IPS-20b (cell line): Measurements from ENCODE around the gene NMUR1.

Source experiments
- H3K27ac ChIP-seq: one replicate; pipeline ENCODE4 v1.5.1; 2013; ENCODE audit warnings: low read length
- H3K27me3 ChIP-seq: 2 replicates; pipeline ENCODE4 v1.6.1; 2013; ENCODE audit warnings: mild to moderate bottlenecking, low read length, inconsistent platforms; ENCODE audit not compliant: insufficient read depth
- H3K36me3 ChIP-seq: 2 replicates; pipeline ENCODE4 v1.6.1; 2013; ENCODE audit warnings: low read depth, mild to moderate bottlenecking, inconsistent platforms, low read length, moderate library complexity; ENCODE audit not compliant: insufficient read depth
- H3K4me1 ChIP-seq: 2 replicates; pipeline ENCODE4 v1.6.1; 2013; ENCODE audit warnings: mild to moderate bottlenecking, control low read depth, inconsistent platforms, low read length, moderate library complexity; ENCODE audit not compliant: insufficient read depth
- H3K4me3 ChIP-seq: 2 replicates; pipeline ENCODE4 v1.5.1; 2013; ENCODE audit warnings: mild to moderate bottlenecking, low read length, inconsistent platforms
- H3K9ac ChIP-seq: 2 replicates; pipeline ENCODE4 v1.6.1; 2013; ENCODE audit warnings: low read depth, mild to moderate bottlenecking, inconsistent platforms, low read length, moderate library complexity
- H3K9me3 ChIP-seq: 2 replicates; pipeline ENCODE4 v1.6.1; 2013; ENCODE audit warnings: mild to moderate bottlenecking, low read depth, low read length, inconsistent platforms; ENCODE audit not compliant: insufficient read depth

The NMUR1 gene

DNA sequence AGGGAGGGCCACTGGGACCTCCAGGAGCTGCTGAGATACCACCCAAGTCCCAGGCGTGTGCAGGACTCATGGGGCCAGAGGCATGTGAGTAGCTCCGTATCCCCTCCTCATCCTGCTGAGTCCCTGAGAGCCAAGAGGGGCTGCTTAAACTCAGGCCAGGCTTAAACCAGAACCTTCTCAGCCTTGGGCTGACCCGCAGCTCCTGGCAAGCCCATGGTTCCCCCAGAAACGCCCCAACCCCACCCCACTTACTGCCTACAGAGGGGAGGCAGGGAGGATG lies 2.5 kb upstream of the NMUR1 start:
- H3K36me3 ChIP-seq, result no peaks in the 10 kb centered on the region
- H3K4me1 ChIP-seq, result no peaks in the 10 kb centered on the region
- no peak overlapping the region for H3K4me3 ChIP-seq
- no peak overlapping the region for H3K27ac ChIP-seq
- H3K9me3 ChIP-seq, result no peaks in the 10 kb centered on the region
- no peak overlapping the region for H3K9ac ChIP-seq
- H3K27me3 ChIP-seq, result peaks cover 33% of the 10 kb centered on the region

DNA sequence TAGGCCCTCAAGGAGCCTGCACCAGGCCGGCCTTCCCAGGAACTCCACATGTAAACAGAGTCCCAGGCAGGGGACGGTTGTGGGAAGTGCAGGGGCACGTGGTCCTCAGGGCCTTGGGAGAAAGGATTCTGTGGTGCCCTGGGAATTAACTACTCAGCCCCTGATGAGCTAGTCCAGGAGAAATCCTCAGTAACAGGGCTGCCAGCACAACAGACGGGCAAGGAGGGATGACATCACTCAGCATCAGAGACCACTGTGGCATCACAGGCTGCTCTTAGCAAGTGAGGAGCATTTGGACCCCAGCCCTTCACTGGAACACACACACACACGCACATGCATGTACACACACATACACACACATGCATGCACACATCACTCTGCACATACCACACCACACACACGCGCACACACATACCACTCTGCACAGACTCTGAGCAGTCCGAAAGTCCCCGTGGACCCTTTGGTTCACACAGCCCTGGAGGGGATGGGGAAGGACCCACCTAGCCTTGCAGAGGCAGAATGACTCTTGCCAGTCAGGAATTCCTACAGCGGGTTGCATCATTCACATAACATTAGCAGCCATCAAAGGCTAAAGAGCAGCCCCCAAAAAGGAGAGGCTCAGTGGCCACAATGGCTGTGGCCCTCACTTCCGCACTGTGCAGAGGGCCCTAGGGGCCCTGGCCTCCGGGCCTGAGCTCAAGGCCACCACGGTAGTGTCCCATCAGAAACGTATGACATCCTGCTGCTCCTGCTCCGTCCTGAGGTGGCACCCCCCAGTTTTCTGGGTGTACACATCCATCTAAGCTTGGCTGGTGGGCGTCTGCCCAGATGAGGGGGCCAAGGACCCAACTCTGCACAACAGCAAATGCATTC lies 1.9 kb upstream of the NMUR1 start:
- Histone ChIP-seq H3K4me3 (no peak overlapping the region), H3K27ac (no peak overlapping the region), H3K9me3 (no peaks in the 10 kb centered on the region), H3K27me3 (peaks cover 33% of the 10 kb centered on the region), H3K9ac (no peak overlapping the region), H3K36me3 (no peaks in the 10 kb centered on the region), H3K4me1 (no peaks in the 10 kb centered on the region)

DNA sequence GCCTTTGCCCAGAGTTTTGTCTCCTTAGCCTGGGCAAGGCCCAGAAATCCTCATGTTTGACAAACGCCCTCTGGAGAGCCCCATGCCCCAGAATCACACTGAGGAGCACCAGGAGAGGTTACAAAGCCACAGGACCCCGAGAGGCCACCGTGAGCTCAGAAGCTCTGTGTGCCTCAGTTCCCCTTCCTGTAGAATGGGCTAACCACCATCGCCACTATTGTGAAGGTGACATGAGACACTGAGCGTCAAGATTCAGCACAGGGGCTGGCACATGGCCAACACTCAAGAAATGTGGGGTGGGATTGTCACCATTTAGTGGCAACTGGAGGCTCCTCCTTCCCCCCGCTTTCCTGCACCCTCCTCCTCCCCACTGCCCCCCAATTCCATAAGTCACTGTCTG lies 1.2 kb upstream of the NMUR1 start:
- no peaks in the 10 kb centered on the region for H3K4me1 ChIP-seq
- no peaks in the 10 kb centered on the region for H3K36me3 ChIP-seq
- H3K27me3 ChIP-seq, result peaks cover 33% of the 10 kb centered on the region
- no peak overlapping the region for H3K27ac ChIP-seq
- no peak overlapping the region for H3K9ac ChIP-seq
- H3K9me3 ChIP-seq, result no peaks in the 10 kb centered on the region
- H3K4me3 ChIP-seq, result no peak overlapping the region

DNA sequence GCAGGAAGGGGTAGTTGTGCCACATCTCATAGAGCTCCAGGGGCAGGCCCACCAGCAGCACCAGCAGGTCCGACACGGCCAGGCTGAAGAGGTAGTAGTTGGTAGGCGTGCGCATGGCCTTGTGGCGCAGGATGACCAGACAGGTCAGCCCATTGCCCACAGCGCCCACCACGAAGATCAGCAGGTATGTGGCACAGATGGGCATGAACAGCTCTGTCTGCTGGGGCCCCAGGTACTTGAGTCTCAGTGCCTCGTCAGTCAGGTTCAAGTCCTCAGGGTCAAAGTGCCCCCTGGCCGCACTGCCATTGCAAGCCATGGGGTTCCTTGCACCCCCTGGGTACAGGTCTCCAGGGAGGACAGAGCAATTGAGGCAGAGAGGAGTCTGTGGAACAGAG lies 1.6 kb downstream of the NMUR1 start:
- no peak overlapping the region for H3K27ac ChIP-seq
- no peaks in the 10 kb centered on the region for H3K4me1 ChIP-seq

DNA sequence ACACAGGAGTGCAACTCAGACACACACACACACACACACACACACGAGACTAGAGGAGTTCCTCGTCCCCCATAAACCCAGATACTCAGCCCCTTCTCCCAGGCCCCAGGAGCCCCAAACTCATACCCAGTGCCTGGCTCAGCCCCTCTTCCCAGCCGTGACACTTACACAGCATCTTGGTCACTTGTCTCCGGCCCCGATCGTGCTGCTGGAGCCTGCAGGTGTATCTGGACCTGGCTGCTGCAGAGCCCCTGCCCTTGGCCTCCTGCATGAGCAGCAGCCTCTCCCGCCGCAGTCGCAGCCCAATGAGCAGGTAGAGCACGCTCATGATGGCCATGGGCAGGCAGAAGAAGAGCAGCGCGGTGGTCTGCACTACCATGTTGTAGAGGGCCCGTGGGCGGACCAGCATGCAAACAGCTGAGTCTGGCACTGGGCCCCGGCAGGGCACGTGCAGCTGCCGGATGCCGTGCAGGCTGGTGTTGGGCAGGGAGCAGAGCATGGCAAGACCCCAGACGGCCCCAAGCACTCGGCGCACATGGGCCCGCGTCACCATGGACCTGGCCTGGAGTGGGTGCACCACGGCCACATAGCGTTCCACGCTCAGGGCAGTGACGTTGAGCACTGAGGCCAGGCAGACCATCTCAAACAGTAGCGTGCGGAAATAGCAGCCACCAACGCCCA lies 2.1 kb downstream of the NMUR1 start:
- Histone ChIP-seq H3K27me3 (peaks cover 33% of the 10 kb centered on the region), H3K4me3 (no peak overlapping the region), H3K27ac (no peak overlapping the region), H3K36me3 (no peaks in the 10 kb centered on the region), H3K9ac (no peak overlapping the region), H3K9me3 (no peaks in the 10 kb centered on the region), H3K4me1 (no peaks in the 10 kb centered on the region)

More for the DNA sequence above, 1.6 kb downstream of the NMUR1 start:
- H3K4me3 ChIP-seq, result no peak overlapping the region
- no peak overlapping the region for H3K9ac ChIP-seq
- H3K27me3 ChIP-seq, result peaks cover 33% of the 10 kb centered on the region
- H3K9me3 ChIP-seq, result no peaks in the 10 kb centered on the region
- no peaks in the 10 kb centered on the region for H3K36me3 ChIP-seq

DNA sequence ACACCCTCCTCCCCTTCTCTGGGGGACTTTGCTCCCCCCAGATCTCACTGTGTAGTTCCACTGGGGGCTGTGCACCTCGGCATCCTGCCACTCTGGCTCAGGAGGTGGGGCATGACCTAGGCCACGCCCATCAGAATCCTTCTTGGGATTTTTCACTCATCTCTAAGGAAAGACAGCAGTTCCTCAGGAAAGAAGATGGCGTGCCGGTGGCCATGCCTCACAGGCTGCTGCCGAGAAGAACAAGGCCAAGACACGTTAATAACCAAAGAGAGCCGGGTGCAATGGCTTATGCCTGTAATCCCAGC lies 3.2 kb downstream of the NMUR1 start:
- Histone ChIP-seq H3K9ac (no peak overlapping the region), H3K27me3 (peaks cover 33% of the 10 kb centered on the region), H3K27ac (no peak overlapping the region), H3K9me3 (no peaks in the 10 kb centered on the region), H3K36me3 (no peaks in the 10 kb centered on the region), H3K4me3 (no peak overlapping the region), H3K4me1 (no peaks in the 10 kb centered on the region)

DNA sequence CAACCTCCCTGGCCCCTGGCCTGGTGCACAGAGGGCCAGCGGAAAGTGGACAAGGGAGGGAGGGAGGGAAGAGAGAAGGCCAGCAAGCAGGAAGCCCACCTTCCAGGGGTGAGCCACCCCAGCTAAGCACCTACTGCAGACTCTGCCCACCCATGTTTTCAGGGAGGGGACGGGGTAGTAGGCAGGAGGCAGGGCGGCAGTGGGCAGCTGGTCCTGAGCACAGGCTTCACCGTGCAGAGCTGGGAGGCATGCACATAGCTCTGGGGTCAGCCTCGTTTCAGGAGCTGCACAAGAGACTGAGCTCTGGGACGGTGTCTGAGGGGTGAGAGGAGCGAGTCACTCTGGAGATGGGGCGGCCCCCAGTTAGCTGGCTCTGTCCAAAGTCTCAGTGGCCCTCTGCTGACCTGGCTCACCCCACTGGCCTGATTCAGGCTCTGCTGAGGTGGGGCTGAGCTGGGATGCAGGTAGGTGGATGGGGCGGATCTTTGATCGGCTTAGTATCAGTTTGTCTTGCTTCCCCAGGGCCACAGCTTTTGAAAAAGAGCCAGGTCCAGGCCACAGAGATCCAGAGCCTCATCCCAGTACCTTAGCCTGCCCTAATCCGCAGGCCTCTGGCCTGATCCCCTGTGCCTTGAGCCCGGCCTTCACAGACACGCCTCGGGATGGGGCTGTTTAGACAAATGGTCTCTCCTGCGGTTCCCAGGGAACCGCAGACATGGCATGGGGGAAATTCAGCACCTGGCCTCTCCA lies 3.7 kb downstream of the NMUR1 start:
- Histone ChIP-seq H3K9ac (no peak overlapping the region; the same call in 1 of the 2 replicates), H3K4me1 (no peaks in the 10 kb centered on the region), H3K4me3 (no peak overlapping the region), H3K27me3 (peaks cover 33% of the 10 kb centered on the region), H3K27ac (no peak overlapping the region), H3K9me3 (no peaks in the 10 kb centered on the region), H3K36me3 (no peaks in the 10 kb centered on the region)

DNA sequence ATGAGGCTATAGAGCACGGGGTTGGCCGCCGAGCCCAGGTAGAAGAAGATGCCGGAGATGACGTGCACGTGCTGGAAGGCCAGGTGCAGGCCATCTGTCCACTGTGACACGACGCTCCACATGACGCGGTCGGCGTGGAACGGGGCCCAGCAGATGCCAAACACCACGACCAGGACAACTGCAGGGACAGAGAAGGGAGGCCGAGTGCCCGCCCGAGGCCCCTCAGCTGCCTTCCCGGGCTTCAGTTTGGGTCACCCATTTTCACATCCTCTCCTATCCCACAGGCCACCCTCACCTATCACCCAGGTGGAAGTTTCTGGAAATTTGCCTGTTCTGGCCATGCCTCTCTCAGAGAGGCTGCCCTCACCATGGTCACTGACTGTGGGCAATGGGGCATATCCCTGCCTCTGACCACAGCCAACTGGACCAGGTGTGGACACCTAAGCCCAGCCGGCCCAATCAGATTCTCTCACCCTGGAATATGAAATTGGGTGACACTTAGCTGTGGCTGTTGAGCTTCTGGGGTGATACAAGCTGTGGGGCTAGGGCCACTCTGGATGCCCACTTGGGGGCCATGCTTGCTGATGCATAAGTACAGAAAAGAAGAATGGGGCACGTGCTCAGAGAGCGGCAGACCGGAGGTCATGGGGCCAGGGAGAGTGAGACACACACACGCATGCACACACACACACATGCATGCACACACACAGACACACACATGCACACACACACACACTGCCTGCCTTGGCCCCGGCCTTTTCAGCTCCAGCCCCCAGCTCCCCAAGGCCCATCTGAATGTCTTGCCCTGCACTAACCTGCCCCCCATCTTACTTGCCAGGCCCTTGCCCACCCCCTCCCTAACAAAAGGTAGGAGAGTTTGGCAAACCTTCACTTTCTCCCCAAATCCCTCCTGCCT lies 4.7 kb downstream of the NMUR1 start:
- Histone ChIP-seq H3K4me3 (no peak overlapping the region), H3K4me1 (no peaks in the 10 kb centered on the region), H3K27ac (no peak overlapping the region), H3K36me3 (no peaks in the 10 kb centered on the region), H3K27me3 (peaks cover 24% of the 10 kb centered on the region), H3K9me3 (no peaks in the 10 kb centered on the region), H3K9ac (no peak overlapping the region)

DNA sequence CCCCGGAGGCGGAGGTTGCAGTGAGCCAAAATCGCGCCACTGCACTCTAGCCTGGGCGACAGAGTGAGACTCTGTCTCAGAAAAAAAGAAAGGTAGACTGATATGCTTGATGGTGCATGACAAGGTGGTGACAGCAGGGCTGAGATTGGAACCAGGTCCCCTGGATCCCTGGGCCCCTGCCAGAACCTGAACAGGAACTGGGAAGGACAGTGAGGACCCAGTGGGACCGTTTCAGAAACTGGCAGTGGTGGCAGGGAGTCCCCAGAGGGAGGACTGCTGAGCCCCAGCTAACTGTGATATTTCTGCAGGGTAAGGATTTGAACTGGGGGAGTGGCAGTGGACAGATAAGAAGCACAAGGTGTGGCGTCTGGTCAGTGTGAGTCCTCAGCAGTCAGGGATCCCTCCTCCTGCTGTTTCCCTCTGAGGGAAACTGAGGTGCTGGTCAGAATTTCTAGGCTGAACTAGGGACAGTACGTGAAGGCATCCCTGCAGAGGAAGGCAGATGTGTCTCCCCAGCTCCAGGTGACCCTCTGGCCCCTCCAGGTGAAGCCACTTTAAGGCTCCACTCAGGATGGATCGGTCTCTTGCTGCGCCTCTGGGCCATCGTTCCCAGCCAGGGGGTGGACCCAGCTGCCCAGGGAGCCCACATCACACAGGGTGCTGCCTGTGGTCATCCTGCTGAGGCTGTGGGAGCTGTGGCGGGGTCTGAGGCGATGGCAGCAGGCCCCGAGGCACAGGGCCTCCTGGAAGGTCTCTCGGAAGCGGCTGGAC lies 5.6 kb downstream of the NMUR1 start:
- H3K27me3 ChIP-seq, result peaks cover 15% of the 10 kb centered on the region
- no peak overlapping the region for H3K9ac ChIP-seq
- H3K4me3 ChIP-seq, result no peak overlapping the region
- no peaks in the 10 kb centered on the region for H3K9me3 ChIP-seq
- no peaks in the 10 kb centered on the region for H3K36me3 ChIP-seq
- no peak overlapping the region for H3K27ac ChIP-seq
- no peaks in the 10 kb centered on the region for H3K4me1 ChIP-seq

DNA sequence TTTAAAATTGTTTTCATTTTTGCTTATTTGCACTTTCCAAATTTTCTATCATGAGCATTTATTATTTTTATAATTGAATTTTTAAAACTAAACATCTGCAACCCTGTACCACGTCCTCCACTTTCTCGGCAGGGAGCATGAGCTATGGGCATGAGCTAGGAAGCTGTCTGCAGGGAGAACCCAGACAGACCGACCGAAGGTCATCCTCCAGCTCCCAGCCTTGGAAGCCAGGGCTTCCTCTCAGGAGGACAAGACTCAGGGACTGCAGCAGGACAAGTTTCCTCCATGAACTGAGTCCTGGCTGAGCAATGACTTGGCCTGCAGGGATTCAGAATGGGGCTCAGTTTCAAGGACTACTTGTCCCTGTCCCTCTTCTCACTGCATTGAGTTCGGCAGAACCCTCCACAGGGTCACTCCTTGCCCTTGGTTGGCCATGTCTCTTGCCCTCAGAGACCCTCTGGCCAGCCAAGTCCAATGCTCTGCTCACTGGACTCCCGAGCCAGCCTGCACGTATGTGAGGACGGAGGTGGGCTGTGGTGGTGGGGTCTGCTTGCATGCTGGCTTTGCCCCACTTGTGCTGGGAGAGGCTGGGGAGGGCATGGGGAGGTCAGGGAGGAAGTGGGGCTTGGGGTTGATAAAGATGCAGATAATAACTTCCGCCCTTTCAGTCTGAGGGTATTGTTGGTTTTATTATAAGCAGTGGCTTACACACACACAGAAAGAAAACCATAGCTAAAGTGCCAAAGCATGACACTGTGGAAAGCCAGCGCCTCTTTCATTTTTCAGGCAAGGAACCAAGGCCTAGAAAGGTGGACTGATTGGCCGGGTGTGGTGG lies 6.6 kb downstream of the NMUR1 start:
- H3K9me3 ChIP-seq, result no peaks in the 10 kb centered on the region
- H3K9ac ChIP-seq, result no peak overlapping the region
- no peak overlapping the region for H3K27ac ChIP-seq

More for the DNA sequence above, 6.6 kb downstream of the NMUR1 start:
- Histone ChIP-seq H3K4me1 (no peaks in the 10 kb centered on the region), H3K36me3 (no peaks in the 10 kb centered on the region), H3K4me3 (no peak overlapping the region), H3K27me3 (peaks cover 6% of the 10 kb centered on the region; the same call in 1 of the 2 replicates)
